IPS-NIHi11 (cell line): ENCODE measurements around the gene IRF5.
A peak's percentile ranks its signal among the peaks of the same experiment; 100 is the strongest.

Experiments
- DNase-seq: peaks from one replicate; pipeline ENCODE4 v3.0.0; 2012; ENCODE audit warnings: mixed read lengths, low spot score

Gene IRF5

GRCh38 chr7:128937647-128938543, at the start of gene IRF5:
TSS of gene IRF5 (plus strand) at chr7:128937927. CDS start at chr7:128942082, 4,155 bp downstream.
- DNase-seq, result peak; percentile 81

- DNase-seq, result no peak
These were observed 49.5 kb upstream of the IRF5 start for GRCh38 chr7:128888039-128888755.

GRCh38 chr7:128888756-128889095, 49.0 kb upstream of the IRF5 start:
- no peak for DNase-seq

- no peak for DNase-seq
These were observed 48.6 kb upstream of the IRF5 start for GRCh38 chr7:128889121-128889520.

- peak; percentile 74 for DNase-seq
These were observed 47.2 kb upstream of the IRF5 start for GRCh38 chr7:128890306-128891109.

- DNase-seq, result peak; percentile 75
These were observed 46.4 kb upstream of the IRF5 start for GRCh38 chr7:128891110-128891941.

GRCh38 chr7:128891942-128892269, 45.8 kb upstream of the IRF5 start:
- DNase-seq, result no peak

GRCh38 chr7:128892521-128893250, 45.0 kb upstream of the IRF5 start:
- DNase-seq, result no peak

GRCh38 chr7:128893251-128894100, 44.3 kb upstream of the IRF5 start:
- DNase-seq, result no peak

- DNase-seq, result no peak
These were observed 43.7 kb upstream of the IRF5 start for GRCh38 chr7:128894101-128894440.

GRCh38 chr7:128895320-128895719, 42.4 kb upstream of the IRF5 start:
- no peak for DNase-seq

GRCh38 chr7:128899392-128899791, 38.3 kb upstream of the IRF5 start:
- no peak for DNase-seq

GRCh38 chr7:128900237-128900636, 37.5 kb upstream of the IRF5 start:
- DNase-seq, result no peak

GRCh38 chr7:128902761-128903585, 34.8 kb upstream of the IRF5 start:
- no peak for DNase-seq

GRCh38 chr7:128903621-128904361, 33.9 kb upstream of the IRF5 start:
- DNase-seq, result no peak

GRCh38 chr7:128904381-128905197, 33.1 kb upstream of the IRF5 start:
- peak; percentile 79 for DNase-seq

GRCh38 chr7:128906001-128906765, 31.5 kb upstream of the IRF5 start:
- no peak for DNase-seq
